ENCODE data around the gene HSD11B2.

The HSD11B2 gene

DNA sequence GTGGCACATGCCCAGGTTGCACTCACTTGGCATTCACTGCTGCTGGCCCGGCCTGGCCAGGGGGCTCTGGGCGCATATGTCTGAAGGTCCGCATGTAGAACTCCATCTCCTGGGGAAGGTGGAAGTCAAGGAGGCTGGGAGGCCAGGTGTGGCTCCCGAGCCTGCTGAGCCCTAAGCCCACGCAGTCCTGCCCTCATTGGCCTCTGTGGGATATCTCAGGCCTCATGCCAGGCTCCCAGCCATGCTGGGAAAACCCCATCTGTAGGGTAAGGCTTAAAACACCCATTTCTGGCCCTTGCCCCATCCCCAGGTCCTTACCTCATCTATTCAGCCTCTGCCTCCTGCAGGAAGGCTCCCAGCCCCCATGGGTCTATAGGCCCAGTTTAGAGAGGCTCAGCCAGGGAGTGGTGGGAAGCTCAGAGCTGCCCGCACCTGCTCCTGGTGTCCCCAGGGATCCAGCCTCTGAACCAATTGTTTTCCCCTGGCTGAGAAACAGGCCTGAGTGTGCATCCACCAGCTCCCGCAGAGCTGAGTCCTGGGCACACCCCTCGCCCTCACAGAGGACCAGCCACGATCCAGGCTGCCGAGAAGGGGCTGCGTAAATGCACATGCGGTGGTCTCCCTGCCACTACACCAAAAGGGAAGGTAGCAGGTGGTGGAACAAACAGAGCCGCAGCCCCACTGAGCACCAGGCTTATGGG lies 35.3 kb upstream of the HSD11B2 start:
- no peak overlapping the region for H3K4me2 ChIP-seq (ENCODE audit: low read length, poor library complexity, severe bottlenecking)
- H3K36me3 ChIP-seq (ENCODE audit: control insufficient read depth in 1 of 2, insufficient read depth in 2 of 2, low read depth in 1 of 2, low read length in 2 of 2): no peaks in the 10 kb centered on the region
- no peak overlapping the region for H2BK15ac ChIP-seq (ENCODE audit: low read depth, poor library complexity, severe bottlenecking)
- H3K4me1 ChIP-seq (ENCODE audit: control insufficient read depth, insufficient read depth, low read depth, low read length): peaks cover 52% of the 10 kb centered on the region
- no peaks in the 10 kb centered on the region for H3K9me3 ChIP-seq (ENCODE audit: control insufficient read depth, low read length)
- H2BK120ac ChIP-seq (ENCODE audit: low read depth, low read length): no peak overlapping the region
- no peak overlapping the region for H3K27ac ChIP-seq (ENCODE audit: low read length, poor library complexity, severe bottlenecking)
- H4K8ac ChIP-seq (ENCODE audit: low read length): peak overlapping the region; percentile 12
- H2BK12ac ChIP-seq (ENCODE audit: low read length in 2 of 2): peak overlapping the region in 1 of 2 experiments; percentile 59
- H3K4ac ChIP-seq (ENCODE audit: low read depth in 1 of 2, low read length in 2 of 2): no peak overlapping the region
- H2AFZ ChIP-seq (ENCODE audit: low read depth, low read length): no peak overlapping the region
- H3K4me3 ChIP-seq (ENCODE audit: insufficient read depth in 1 of 2, low read depth in 1 of 2, low read length in 2 of 2): no peak overlapping the region
- no peaks in the 10 kb centered on the region for H3K79me1 ChIP-seq (replicated peaks; ENCODE audit: low read length, poor library complexity, severe bottlenecking)
- no peak overlapping the region for H4K91ac ChIP-seq (ENCODE audit: low read length)
- H2BK5ac ChIP-seq (ENCODE audit: low read depth, low read length, poor library complexity, severe bottlenecking): no peak overlapping the region
- 87% methylated on average over 13 of the region's 13 CpGs for WGBS
- H2AK5ac ChIP-seq (ENCODE audit: low read length, severe bottlenecking): no peak overlapping the region
- peak; percentile 67 for DNase-seq
- H3K14ac ChIP-seq (ENCODE audit: low read length in 2 of 2): no peak overlapping the region
- H3K23ac ChIP-seq (ENCODE audit: low read length in 2 of 2): no peak overlapping the region
- peak overlapping the region; percentile 60 for H3K9ac ChIP-seq (ENCODE audit: low read length)
- H3K18ac ChIP-seq (ENCODE audit: low read depth in 1 of 2, low read length in 2 of 2): peak overlapping the region in 1 of 2 experiments; percentile 1
- H3K27me3 ChIP-seq (ENCODE audit: control insufficient read depth in 1 of 2, insufficient read depth in 1 of 2, low read length in 2 of 2): peaks cover 11 to 81% of the 10 kb centered on the region in 2 experiments

DNA sequence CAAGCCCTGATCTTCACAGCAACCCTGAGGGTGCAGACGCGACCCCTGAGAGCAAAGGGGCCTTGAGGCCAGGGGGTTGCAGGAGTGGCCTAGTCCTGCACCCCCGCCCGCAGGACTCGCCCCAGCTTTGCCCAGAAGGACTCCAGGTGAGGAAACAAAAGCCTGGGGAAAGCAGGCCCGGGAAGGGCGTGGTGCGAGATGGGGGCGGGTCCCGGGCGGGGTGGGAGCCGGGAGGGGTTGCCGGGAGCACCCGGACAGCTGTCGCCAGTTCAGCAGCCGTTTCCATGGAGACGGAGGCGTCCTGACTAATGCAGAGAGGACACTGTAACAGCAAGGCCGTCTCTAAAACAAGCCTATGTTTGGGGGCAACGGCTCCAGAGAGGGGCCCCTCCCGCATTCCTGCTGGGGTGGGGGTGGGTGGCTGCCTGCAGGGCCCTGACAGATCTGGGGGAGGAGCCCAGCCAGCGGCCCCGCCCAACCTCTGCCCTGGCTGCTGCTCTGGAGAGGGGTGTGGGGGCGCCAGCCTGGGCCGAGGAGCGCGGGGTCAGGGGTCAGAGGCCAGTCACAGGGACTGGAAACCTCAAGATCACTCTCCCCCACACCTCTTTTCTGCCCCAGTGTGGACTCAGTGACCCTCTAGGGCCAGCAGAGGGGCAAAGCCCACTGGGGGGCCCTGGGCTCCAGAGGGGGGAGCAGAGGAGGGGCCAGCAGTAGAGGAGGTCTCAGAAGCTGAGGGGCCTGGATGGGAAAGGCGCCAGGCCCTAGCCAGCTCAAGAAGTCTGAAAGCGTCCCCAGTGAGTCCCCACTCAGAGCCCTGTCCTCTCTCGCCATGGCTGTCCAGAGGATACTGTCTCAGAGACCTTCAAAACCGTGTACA lies 34.5 kb upstream of the HSD11B2 start:
- Histone ChIP-seq H2AFZ (ENCODE audit: low read depth, low read length) (no peak overlapping the region), H3K4me2 (ENCODE audit: low read length, poor library complexity, severe bottlenecking) (peak overlapping the region; percentile 4), H2BK15ac (ENCODE audit: low read depth, poor library complexity, severe bottlenecking) (no peak overlapping the region), H3K23ac (ENCODE audit: low read length in 2 of 2) (no peak overlapping the region), H3K27me3 (ENCODE audit: control insufficient read depth in 1 of 2, insufficient read depth in 1 of 2, low read length in 2 of 2) (peaks cover 10 to 85% of the 10 kb centered on the region in 2 experiments), H3K14ac (ENCODE audit: low read length in 2 of 2) (no peak overlapping the region), H3K9me3 (ENCODE audit: control insufficient read depth, low read length) (no peaks in the 10 kb centered on the region), H4K91ac (ENCODE audit: low read length) (no peak overlapping the region), H2BK5ac (ENCODE audit: low read depth, low read length, poor library complexity, severe bottlenecking) (no peak overlapping the region), H2AK5ac (ENCODE audit: low read length, severe bottlenecking) (no peak overlapping the region), H3K4me3 (ENCODE audit: insufficient read depth in 1 of 2, low read depth in 1 of 2, low read length in 2 of 2) (no peak overlapping the region), H3K27ac (ENCODE audit: low read length, poor library complexity, severe bottlenecking) (no peak overlapping the region), H3K36me3 (ENCODE audit: control insufficient read depth in 1 of 2, insufficient read depth in 2 of 2, low read depth in 1 of 2, low read length in 2 of 2) (no peaks in the 10 kb centered on the region), H3K9ac (ENCODE audit: low read length) (peak overlapping the region; percentile 60), H3K4me1 (ENCODE audit: control insufficient read depth, insufficient read depth, low read depth, low read length) (peaks cover 52% of the 10 kb centered on the region), H3K79me1 (replicated peaks; ENCODE audit: low read length, poor library complexity, severe bottlenecking) (no peaks in the 10 kb centered on the region), H2BK12ac (ENCODE audit: low read length in 2 of 2) (peak overlapping the region; percentile 38 to 81), H3K18ac (ENCODE audit: low read depth in 1 of 2, low read length in 2 of 2) (peak overlapping the region; percentile 26 to 79), H3K4ac (ENCODE audit: low read depth in 1 of 2, low read length in 2 of 2) (peak overlapping the region in 1 of 2 experiments; percentile 40), H2BK120ac (ENCODE audit: low read depth, low read length) (no peak overlapping the region), H4K8ac (ENCODE audit: low read length) (peak overlapping the region; percentile 73)
- peak; percentile 96 for DNase-seq
- 17% methylated on average over 27 of the region's 31 CpGs for WGBS

DNA sequence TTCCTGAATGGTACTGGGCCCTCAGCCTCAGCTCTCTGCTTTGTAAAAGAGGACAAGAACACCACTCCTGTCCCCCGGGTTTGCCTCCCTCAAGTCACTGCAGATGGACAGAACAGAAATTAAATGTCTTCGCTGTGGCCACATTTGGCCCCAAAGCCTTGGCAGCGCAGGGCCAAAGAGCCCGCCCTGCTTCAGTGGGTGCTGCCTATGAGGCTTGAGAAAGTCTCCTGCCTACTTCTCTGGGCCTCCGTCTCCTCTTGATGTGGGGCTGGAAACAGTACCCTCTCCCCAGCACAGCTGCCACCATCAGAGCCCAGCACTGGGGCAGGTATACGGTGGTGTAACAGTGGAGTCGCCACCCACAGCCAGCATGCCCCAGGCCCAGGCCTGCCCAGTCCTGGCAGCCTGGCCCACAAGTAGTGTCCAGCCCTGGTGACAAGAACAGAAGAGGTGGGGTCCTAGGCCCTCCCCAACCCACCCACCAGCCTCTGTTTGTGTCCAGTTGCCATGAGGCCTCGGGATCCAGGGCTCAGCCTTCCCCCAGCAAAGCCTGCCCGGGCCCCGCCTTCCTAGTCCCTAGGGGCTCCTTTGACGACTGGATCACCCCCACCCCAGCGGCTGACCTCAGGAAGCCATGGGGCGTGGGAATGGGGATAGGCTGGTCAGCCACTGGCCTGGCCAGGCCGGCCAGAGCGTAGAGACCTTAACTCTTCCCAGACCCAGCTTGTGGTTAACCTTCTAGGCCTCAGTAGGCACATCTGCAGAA lies 33.7 kb upstream of the HSD11B2 start:
- Histone ChIP-seq H3K4me3 (ENCODE audit: insufficient read depth in 1 of 2, low read depth in 1 of 2, low read length in 2 of 2) (no peak overlapping the region), H3K14ac (ENCODE audit: low read length in 2 of 2) (peak overlapping the region in 1 of 2 experiments; percentile 4)

More for the DNA sequence above, 33.7 kb upstream of the HSD11B2 start:
- H3K9me3 ChIP-seq (ENCODE audit: control insufficient read depth, low read length): no peaks in the 10 kb centered on the region
- no peak overlapping the region for H2BK120ac ChIP-seq (ENCODE audit: low read depth, low read length)
- H2BK12ac ChIP-seq (ENCODE audit: low read length in 2 of 2): peak overlapping the region; percentile 38 to 81
- H4K8ac ChIP-seq (ENCODE audit: low read length): peak overlapping the region; percentile 45
- H3K23ac ChIP-seq (ENCODE audit: low read length in 2 of 2): peak overlapping the region in 1 of 2 experiments; percentile 57
- H2BK15ac ChIP-seq (ENCODE audit: low read depth, poor library complexity, severe bottlenecking): peak overlapping the region; percentile 12
- 86% methylated on average over 14 of the region's 15 CpGs for WGBS
- no peaks in the 10 kb centered on the region for H3K79me1 ChIP-seq (replicated peaks; ENCODE audit: low read length, poor library complexity, severe bottlenecking)
- no peak overlapping the region for H3K27ac ChIP-seq (ENCODE audit: low read length, poor library complexity, severe bottlenecking)
- no peak overlapping the region for H3K18ac ChIP-seq (ENCODE audit: low read depth in 1 of 2, low read length in 2 of 2)
- DNase-seq: peak; percentile 35
- H2AFZ ChIP-seq (ENCODE audit: low read depth, low read length): no peak overlapping the region
- H3K27me3 ChIP-seq (ENCODE audit: control insufficient read depth in 1 of 2, insufficient read depth in 1 of 2, low read length in 2 of 2): peaks cover 4 to 85% of the 10 kb centered on the region in 2 experiments
- H2BK5ac ChIP-seq (ENCODE audit: low read depth, low read length, poor library complexity, severe bottlenecking): no peak overlapping the region
- peak overlapping the region; percentile 59 for H3K9ac ChIP-seq (ENCODE audit: low read length)
- H3K4me2 ChIP-seq (ENCODE audit: low read length, poor library complexity, severe bottlenecking): no peak overlapping the region
- H3K4me1 ChIP-seq (ENCODE audit: control insufficient read depth, insufficient read depth, low read depth, low read length): peaks cover 48% of the 10 kb centered on the region
- no peak overlapping the region for H2AK5ac ChIP-seq (ENCODE audit: low read length, severe bottlenecking)
- H4K91ac ChIP-seq (ENCODE audit: low read length): peak overlapping the region; percentile 45
- H3K4ac ChIP-seq (ENCODE audit: low read depth in 1 of 2, low read length in 2 of 2): peak overlapping the region in 1 of 2 experiments; percentile 53
- no peaks in the 10 kb centered on the region for H3K36me3 ChIP-seq (ENCODE audit: control insufficient read depth in 1 of 2, insufficient read depth in 2 of 2, low read depth in 1 of 2, low read length in 2 of 2)

Data from mesenchymal stem cell (in vitro differentiated cells and primary cell).